H9 (cell line): Measurements from ENCODE around the gene SPCS2. TPM values are rescaled to one million over a fixed set of nuclear protein-coding genes. Genes with fewer than 3 reads are reported as not detected.

ENCODE experiments used
- DNase-seq: peaks from one replicate; pipeline ENCODE4 v3.0.0-alpha.2; 2017
- H2AFZ ChIP-seq: one replicate; pipeline ENCODE4 v1.6.1; 2013; ENCODE audit warnings: mild to moderate bottlenecking, low read length, control low read depth, moderate library complexity
- H2AK5ac ChIP-seq: 2 replicates; pipeline ENCODE4 v1.6.1; 2013; ENCODE audit warnings: low read length, control low read depth, mixed read lengths; ENCODE audit not compliant: insufficient read length
- H2BK120ac ChIP-seq: one replicate; pipeline ENCODE4 v1.6.1; 2013; ENCODE audit warnings: low read depth, mild to moderate bottlenecking, low read length, control low read depth, inconsistent platforms; ENCODE audit not compliant: poor library complexity, severe bottlenecking
- H2BK12ac ChIP-seq: 2 replicates; pipeline ENCODE4 v1.6.1; 2013; ENCODE audit warnings: low read length, control low read depth, mixed read lengths, low read depth; ENCODE audit not compliant: insufficient read length
- H2BK15ac ChIP-seq: 2 replicates; pipeline ENCODE4 v1.6.1; 2013; ENCODE audit warnings: low read depth, low read length, control low read depth
- H2BK20ac ChIP-seq: one replicate; pipeline ENCODE4 v1.6.1; 2013; ENCODE audit warnings: low read depth, mild to moderate bottlenecking, low read length, control low read depth, inconsistent platforms; ENCODE audit not compliant: poor library complexity, severe bottlenecking
- H2BK5ac ChIP-seq: 2 replicates; pipeline ENCODE4 v1.6.1; 2013; ENCODE audit warnings: low read length, control low read depth, mixed read lengths; ENCODE audit not compliant: insufficient read length
- H3K14ac ChIP-seq: 2 replicates; pipeline ENCODE4 v1.6.1; 2013; ENCODE audit warnings: low read length, control low read depth; ENCODE audit not compliant: insufficient read depth
- H3K18ac ChIP-seq: 2 replicates; pipeline ENCODE4 v1.6.1; 2013; ENCODE audit warnings: low read depth, mild to moderate bottlenecking, mixed read lengths, low read length, control low read depth; ENCODE audit not compliant: insufficient read length
- H3K23ac ChIP-seq: 2 replicates; pipeline ENCODE4 v1.6.1; 2013; ENCODE audit warnings: low read length, control low read depth, mixed read lengths, low read depth; ENCODE audit not compliant: insufficient read length
- H3K23me2 ChIP-seq: 2 replicates; pipeline ENCODE4 v1.6.1; 2013; ENCODE audit warnings: low read depth, mild to moderate bottlenecking, mixed read lengths, low read length, control low read depth; ENCODE audit not compliant: insufficient read length, poor library complexity, severe bottlenecking
- H3K27ac ChIP-seq: 2 replicates; pipeline ENCODE4 v1.5.1; 2013; ENCODE audit warnings: low read length, control low read depth, mixed read lengths, low read depth; ENCODE audit not compliant: insufficient read length
- H3K27me3 ChIP-seq: 2 replicates; pipeline ENCODE4 v1.6.1; 2013; ENCODE audit warnings: low read length, control low read depth, inconsistent platforms; ENCODE audit not compliant: insufficient read depth
- H3K4ac ChIP-seq: 2 replicates; pipeline ENCODE4 v1.6.1; 2013; ENCODE audit warnings: low read depth, mild to moderate bottlenecking, control low read depth, inconsistent platforms, low read length, moderate library complexity
- H3K4me1 ChIP-seq: 2 replicates; pipeline ENCODE4 v1.6.1; 2013; ENCODE audit warnings: low read length, control low read depth, inconsistent platforms; ENCODE audit not compliant: insufficient read depth
- H3K4me2 ChIP-seq: 2 replicates; pipeline ENCODE4 v1.6.1; 2013; ENCODE audit warnings: low read length, control low read depth, mixed read lengths; ENCODE audit not compliant: insufficient read length, insufficient read depth
- H3K56ac ChIP-seq: 2 replicates; pipeline ENCODE4 v1.6.1; 2013; ENCODE audit warnings: low read depth, mild to moderate bottlenecking, mixed read lengths, low read length, control low read depth; ENCODE audit not compliant: insufficient read length
- H3K79me1 ChIP-seq: 2 replicates; pipeline ENCODE4 v1.6.1; 2013; ENCODE audit warnings: low read depth, mild to moderate bottlenecking, moderate library complexity, low read length, control low read depth, inconsistent platforms; ENCODE audit not compliant: insufficient read depth, poor library complexity, severe bottlenecking
- H3K79me2 ChIP-seq: 2 replicates; pipeline ENCODE4 v1.6.1; 2013; ENCODE audit warnings: low read length, control low read depth, inconsistent platforms; ENCODE audit not compliant: insufficient read depth
- H3K9ac ChIP-seq: 2 replicates; pipeline ENCODE4 v1.6.1; 2013; ENCODE audit warnings: low read length, control low read depth, mixed read lengths; ENCODE audit not compliant: insufficient read length; ENCODE audit errors: extremely low read depth
- H3K9me3 ChIP-seq: one replicate; pipeline ENCODE4 v1.6.1; 2013; ENCODE audit warnings: low read depth, low read length, inconsistent platforms; ENCODE audit not compliant: control insufficient read depth
- H3T11ph ChIP-seq: one replicate; pipeline ENCODE4 v1.6.1; 2013; ENCODE audit warnings: mild to moderate bottlenecking, low read length, control low read depth, inconsistent platforms
- H4K20me1 ChIP-seq: one replicate; pipeline ENCODE4 v1.6.1; 2013; ENCODE audit not compliant: control insufficient read depth, insufficient read length, insufficient read depth
- H4K5ac ChIP-seq: 2 replicates; pipeline ENCODE4 v1.6.1; 2013; ENCODE audit warnings: low read depth, mild to moderate bottlenecking, mixed read lengths, low read length, control low read depth; ENCODE audit not compliant: insufficient read length
- H4K8ac ChIP-seq: replicated peaks from 2 replicates; pipeline ENCODE4 v1.6.1; 2013; ENCODE audit warnings: low read length, control low read depth, mixed read lengths, low read depth; ENCODE audit not compliant: insufficient read length
- H4K91ac ChIP-seq: 2 replicates; pipeline ENCODE4 v1.6.1; 2013; ENCODE audit warnings: low read depth, mild to moderate bottlenecking, moderate library complexity, mixed read lengths, low read length, control low read depth; ENCODE audit not compliant: insufficient read length
- H3K27ac Mint-ChIP-seq, 3 experiments: 2 replicates in 2 of 3; 3 replicates in 1 of 3; pipeline ENCODE4 v1.8.0; 2020 to 2021; ENCODE audit warnings: mixed read lengths in 3 of 3, mild to moderate bottlenecking in 1 of 3, moderate library complexity in 1 of 3
- H3K27me3 Mint-ChIP-seq: 2 replicates; pipeline ENCODE4 v1.8.0; 2021; ENCODE audit warnings: low read depth, mild to moderate bottlenecking, moderate library complexity, mixed read lengths
- H3K36me3 Mint-ChIP-seq, 3 experiments: 2 replicates in 2 of 3; 3 replicates in 1 of 3; pipeline ENCODE4 v1.8.0; 2020 to 2021; ENCODE audit warnings: low read depth in 3 of 3, mixed read lengths in 3 of 3; ENCODE audit not compliant: insufficient read depth in 1 of 3
- H3K4me1 Mint-ChIP-seq, 2 experiments: 2 replicates each; pipeline ENCODE4 v1.8.0; 2020; ENCODE audit warnings: mixed read lengths in 2 of 2
- H3K4me3 Mint-ChIP-seq, 2 experiments: 2 replicates in 1 of 2; 3 replicates in 1 of 2; pipeline ENCODE4 v1.8.0; 2020 to 2021; ENCODE audit warnings: mild to moderate bottlenecking in 2 of 2, mixed read lengths in 2 of 2, moderate library complexity in 1 of 2
- H3K9me3 Mint-ChIP-seq, 2 experiments: 2 replicates in 1 of 2; 3 replicates in 1 of 2; pipeline ENCODE4 v1.8.0; 2020; ENCODE audit warnings: mild to moderate bottlenecking in 2 of 2, mixed read lengths in 2 of 2, moderate library complexity in 1 of 2
- WGBS: extraction: QIAGEN DNeasy Blood & Tissue Kit; methylation state at CpG from one replicate; pipeline ENCODE4 v1.1.7; 2013; ENCODE audit warnings: missing lambda C conversion rate, low lambda C conversion rate, mixed read lengths; ENCODE audit not compliant: insufficient read length; ENCODE audit errors: extremely low coverage; 5-methylcytosine and 5-hydroxymethylcytosine counted together
- total RNA-seq: library from RNA; stranded (reverse); gene quantifications from 2 replicates; pipeline ENCODE4 v1.2.1, GENCODE V29; 2021
- TF ChIP-seq, protein P1 (sequence below): fragments of 200-600 bp; sonication (generic); conservative IDR thresholded peaks from 3 replicates; pipeline ENCODE4 v1.8.0; 2021; ENCODE audit warnings: antibody characterized with exemption, mild to moderate bottlenecking

SPCS2 gene
- total RNA-seq, 1 experiment from 2014 or later = 144 TPM

- no peak overlapping the region for H3K4me3 Mint-ChIP-seq
- H3K79me1 ChIP-seq = no peaks in the 10 kb centered on the region
- H3K14ac ChIP-seq = no peak overlapping the region
- no peak overlapping the region for H2AK5ac ChIP-seq
- peaks cover 12 to 15% of the 10 kb centered on the region in 2 experiments for H3K4me1 Mint-ChIP-seq
- no peak overlapping the region for H4K8ac ChIP-seq
- no peak overlapping the region for H2AFZ ChIP-seq
- no peak overlapping the region for H3K18ac ChIP-seq
- H4K20me1 ChIP-seq = no peaks in the 10 kb centered on the region
- peaks cover 9% of the 10 kb centered on the region for H3K23me2 ChIP-seq
- no peaks in the 10 kb centered on the region for H3K9me3 ChIP-seq
- TF ChIP-seq, protein P1, sequence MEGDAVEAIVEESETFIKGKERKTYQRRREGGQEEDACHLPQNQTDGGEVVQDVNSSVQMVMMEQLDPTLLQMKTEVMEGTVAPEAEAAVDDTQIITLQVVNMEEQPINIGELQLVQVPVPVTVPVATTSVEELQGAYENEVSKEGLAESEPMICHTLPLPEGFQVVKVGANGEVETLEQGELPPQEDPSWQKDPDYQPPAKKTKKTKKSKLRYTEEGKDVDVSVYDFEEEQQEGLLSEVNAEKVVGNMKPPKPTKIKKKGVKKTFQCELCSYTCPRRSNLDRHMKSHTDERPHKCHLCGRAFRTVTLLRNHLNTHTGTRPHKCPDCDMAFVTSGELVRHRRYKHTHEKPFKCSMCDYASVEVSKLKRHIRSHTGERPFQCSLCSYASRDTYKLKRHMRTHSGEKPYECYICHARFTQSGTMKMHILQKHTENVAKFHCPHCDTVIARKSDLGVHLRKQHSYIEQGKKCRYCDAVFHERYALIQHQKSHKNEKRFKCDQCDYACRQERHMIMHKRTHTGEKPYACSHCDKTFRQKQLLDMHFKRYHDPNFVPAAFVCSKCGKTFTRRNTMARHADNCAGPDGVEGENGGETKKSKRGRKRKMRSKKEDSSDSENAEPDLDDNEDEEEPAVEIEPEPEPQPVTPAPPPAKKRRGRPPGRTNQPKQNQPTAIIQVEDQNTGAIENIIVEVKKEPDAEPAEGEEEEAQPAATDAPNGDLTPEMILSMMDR = no peak
- H3K4me1 ChIP-seq = no peaks in the 10 kb centered on the region
- no peak overlapping the region for H2BK5ac ChIP-seq
- WGBS = no CpG with 5 or more reads among the region's 1 CpG
- H3K27me3 ChIP-seq = no peaks in the 10 kb centered on the region
- H3K27ac ChIP-seq = no peak overlapping the region
- no peak overlapping the region for H4K91ac ChIP-seq
- H3K9ac ChIP-seq = no peak overlapping the region
- H3K56ac ChIP-seq = no peak overlapping the region
- no peak overlapping the region for H3K27ac Mint-ChIP-seq
- H3K9me3 Mint-ChIP-seq = no peaks in the 10 kb centered on the region
- no peak overlapping the region for H2BK20ac ChIP-seq
- H3K27me3 Mint-ChIP-seq = no peaks in the 10 kb centered on the region
- no peak overlapping the region for H3K23ac ChIP-seq
- no peak overlapping the region for H4K5ac ChIP-seq
- no peaks in the 10 kb centered on the region for H3K79me2 ChIP-seq
- H3K4ac ChIP-seq = no peak overlapping the region
- H2BK12ac ChIP-seq = no peak overlapping the region
- H2BK15ac ChIP-seq = no peak overlapping the region
- H3K36me3 Mint-ChIP-seq = peaks cover 2 to 6% (median 6%) of the 10 kb centered on the region in 3 experiments; a peak in 5 of 7 replicates
- DNase-seq = no peak
- no peak overlapping the region for H3T11ph ChIP-seq
- no peak overlapping the region for H2BK120ac ChIP-seq
- H3K4me2 ChIP-seq = no peak overlapping the region
Measured at GRCh38 chr11:74990941-74991340, 41.9 kb downstream of the SPCS2 start.
